Body of pancreas (tissue), 4 donors: ENCODE data around the gene PEX11A. TPM values are rescaled to one million over a fixed set of nuclear protein-coding genes. Genes with fewer than 3 reads are reported as not detected.

Source experiments
- ATAC-seq: fragments of 150-250 bp; one replicate; pipeline ENCODE4 v1.9.1; 2016
- DNase-seq, 4 donors: peaks; one replicate each; pipeline ENCODE4 v3.0.0-alpha.2; 2019
- H3K27ac ChIP-seq, 4 donors: fragments of 200-600 bp; sonication (generic); 1 replicate in 3 of 4; 2 replicates in 1 of 4; pipeline versions ENCODE4 v1.5.1 to v1.6.1; 2016 to 2019; ENCODE audit warnings: mild to moderate bottlenecking in 1 of 4, mixed read lengths in 1 of 4, moderate library complexity in 1 of 4
- H3K27me3 ChIP-seq, 2 donors: fragments of 200-600 bp; sonication (generic); one replicate each; pipeline ENCODE4 v1.6.0; 2016; ENCODE audit warnings: mild to moderate bottlenecking in 1 of 2
- H3K36me3 ChIP-seq, 2 donors: fragments of 200-600 bp; sonication (generic); replicated peaks in 1 of 2; 2 replicates each; pipeline ENCODE4 v1.5.1; 2016; ENCODE audit warnings: low read depth in 2 of 2; ENCODE audit not compliant: insufficient read depth in 1 of 2
- H3K4me1 ChIP-seq: fragments of 200-600 bp; sonication (generic); one replicate; pipeline ENCODE4 v1.6.0; 2016
- H3K4me3 ChIP-seq, 2 donors: fragments of 200-600 bp; sonication (generic); 1 replicate in 1 of 2; 2 replicates in 1 of 2; pipeline ENCODE4 v1.5.1; 2016 to 2019
- H3K9me3 ChIP-seq, 3 donors: fragments of 200-600 bp; sonication (generic); 1 replicate in 2 of 3; 2 replicates in 1 of 3; pipeline ENCODE4 v1.5.1; 2016
- CTCF ChIP-seq, 7 experiments: fragments of 450-650 bp in 4 of 7; fragments of 200-600 bp in 3 of 7; sonication (generic) in 3 of 7; IDR thresholded peaks; one replicate each; pipeline ENCODE4 v1.5.1; 2016 to 2019; ENCODE audit warnings: antibody characterized with exemption in 7 of 7
- POLR2A ChIP-seq, 3 donors: fragments of 450-650 bp; IDR thresholded peaks; one replicate each; pipeline ENCODE4 v1.6.1; 2016; ENCODE audit warnings: antibody characterized with exemption in 3 of 3, mild to moderate bottlenecking in 2 of 3
- WGBS, 2 donors: methylation state at CpG; one replicate each; pipeline ENCODE4 v1.1.5; 2017; 5-methylcytosine and 5-hydroxymethylcytosine counted together
- intact Hi-C: fragments of 100-400 bp; cut with DNase I; formaldehyde crosslinking; loops from one replicate; pipeline ENCODE4 v1.15.1; 2023
- total RNA-seq, 2 donors: library from RNA; depleted of rRNA; stranded (reverse); fragments of >200 nt; gene quantifications; one replicate each; pipeline ENCODE4 v1.1.0, GENCODE V29; 2016

PEX11A gene
- total RNA-seq, 2 donors from 2014 or later, result 14.5 to 25.1 TPM

- DNase-seq (peak; percentile 87 to 95 (median 92)), ATAC-seq (peak; percentile 99)
- H3K27me3 ChIP-seq, result no peaks in the 10 kb centered on the region
- peaks cover 43% of the 10 kb centered on the region for H3K4me1 ChIP-seq
- H3K4me3 ChIP-seq, result no peak overlapping the region
- intact Hi-C loops, result no loop called here
- H3K36me3 ChIP-seq, result no peaks in the 10 kb centered on the region
- no peaks in the 10 kb centered on the region for H3K9me3 ChIP-seq
- WGBS, 2 donors, result 11 to 13% methylated on average over 5 of the region's 5 CpGs
- H3K27ac ChIP-seq, result peak overlapping the region; percentile 77 to 95 (median 90)
- TF ChIP-seq POLR2A (IDR thresholded peaks at IDR 0.05), result no peak
- no peak for TF ChIP-seq CTCF (IDR thresholded peaks at IDR 0.05)
Observed at GRCh38 chr15:89680282-89680873, 10.2 kb downstream of the PEX11A start.

GRCh38 chr15:89679212-89679611 lies 11.3 kb downstream of the PEX11A start, which contains the start of gene PLIN1:
Gene PLIN1, minus strand, starts transcription at chr15:89679367. Its CDS starts 1,878 bp downstream, at chr15:89677489.
- H3K9me3 ChIP-seq, result no peaks in the 10 kb centered on the region

GRCh38 chr15:89677381-89677780 lies 13.2 kb downstream of the PEX11A start:
- no peaks in the 10 kb centered on the region for H3K9me3 ChIP-seq
- no peaks in the 10 kb centered on the region for H3K27me3 ChIP-seq
- DNase-seq (no peak), ATAC-seq (no peak)
- H3K4me1 ChIP-seq, result peaks cover 38% of the 10 kb centered on the region
- intact Hi-C loops, result no loop called here
- no peak overlapping the region for H3K27ac ChIP-seq
- TF ChIP-seq POLR2A (IDR thresholded peaks at IDR 0.05) (no peak), CTCF (IDR thresholded peaks at IDR 0.05) (no peak)
- no peaks in the 10 kb centered on the region for H3K36me3 ChIP-seq
- H3K4me3 ChIP-seq, result no peak overlapping the region
- 83 to 90% methylated on average over 1 of the region's 1 CpG for WGBS, 2 donors

More at GRCh38 chr15:89679212-89679611, 11.3 kb downstream of the PEX11A start, which contains the start of gene PLIN1:
- intact Hi-C loops, result no loop called here
- Histone ChIP-seq H3K4me3 (no peak within 1 kb of the TSS), H3K27me3 (no peaks in the 10 kb centered on the region), H3K27ac (peak within 1 kb of the TSS; percentile 77 to 95 (median 90)), H3K36me3 (no peaks in the 10 kb centered on the region), H3K4me1 (peaks cover 43% of the 10 kb centered on the region)
- 94 to 100% methylated on average over 2 of the region's 2 CpGs for WGBS, 2 donors
- ATAC-seq (no peak), DNase-seq (no peak)
- TF ChIP-seq POLR2A (IDR thresholded peaks at IDR 0.05) (no peak), CTCF (IDR thresholded peaks at IDR 0.05) (no peak)

GRCh38 chr15:89675606-89676005 lies 14.9 kb downstream of the PEX11A start:
- intact Hi-C loops, result no loop called here
- 80 to 82% methylated on average over 6 of the region's 6 CpGs for WGBS, 2 donors
- ATAC-seq (no peak), DNase-seq (no peak)
- H3K9me3 ChIP-seq, result no peaks in the 10 kb centered on the region
- H3K27ac ChIP-seq, result no peak overlapping the region
- peaks cover 20% of the 10 kb centered on the region for H3K4me1 ChIP-seq
- no peaks in the 10 kb centered on the region for H3K27me3 ChIP-seq
- TF ChIP-seq CTCF (IDR thresholded peaks at IDR 0.05) (no peak), POLR2A (IDR thresholded peaks at IDR 0.05) (no peak)
- no peak overlapping the region for H3K4me3 ChIP-seq
- no peaks in the 10 kb centered on the region for H3K36me3 ChIP-seq

- 83 to 89% methylated on average over 4 of the region's 4 CpGs for WGBS, 2 donors
- TF ChIP-seq CTCF (IDR thresholded peaks at IDR 0.05), result peak in 1 of 7 experiments; percentile 3
- no peak for TF ChIP-seq POLR2A (IDR thresholded peaks at IDR 0.05)
- peaks cover 9% of the 10 kb centered on the region for H3K4me1 ChIP-seq
- no peaks in the 10 kb centered on the region for H3K27me3 ChIP-seq
- intact Hi-C loops, result no loop called here
- ATAC-seq (no peak), DNase-seq (no peak)
- H3K27ac ChIP-seq, result no peak overlapping the region
- no peaks in the 10 kb centered on the region for H3K9me3 ChIP-seq
- no peaks in the 10 kb centered on the region for H3K36me3 ChIP-seq
- H3K4me3 ChIP-seq, result no peak overlapping the region
Observed at GRCh38 chr15:89674526-89674925, 16.0 kb downstream of the PEX11A start.
